Astrocyte (in vitro differentiated cells and primary cell): Measurements from ENCODE around the gene FYCO1. TPM values are rescaled to one million over a fixed set of nuclear protein-coding genes. Genes with fewer than 3 reads are reported as not detected.

Source experiments
- DNase-seq: peaks from one replicate; pipeline ENCODE4 v3.0.0-alpha.2; 2010; ENCODE audit warnings: low read depth
- FAIRE-seq: peaks from 2 replicates; lab custom pipeline; 2011; peaks lifted over from hg19 to GRCh38; lab: Jason Lieb, UNC
- H2AFZ ChIP-seq: 2 replicates; pipeline ENCODE4 v1.6.0; 2012; ENCODE audit warnings: low read depth, low read length, inconsistent platforms
- H3K27ac ChIP-seq: 2 replicates; pipeline ENCODE4 v1.5.1; 2011; ENCODE audit warnings: low read depth, low read length, inconsistent platforms
- H3K27me3 ChIP-seq: 2 replicates; pipeline ENCODE4 v1.6.0; 2011; ENCODE audit warnings: low read length, inconsistent platforms; ENCODE audit not compliant: insufficient read depth
- H3K36me3 ChIP-seq: 2 replicates; pipeline ENCODE4 v1.5.1; 2011; ENCODE audit warnings: low read length, inconsistent platforms; ENCODE audit not compliant: insufficient read depth
- H3K4me1 ChIP-seq: 2 replicates; pipeline ENCODE4 v1.5.1; 2011; ENCODE audit warnings: low read length, inconsistent platforms; ENCODE audit not compliant: insufficient read depth
- H3K4me2 ChIP-seq: 2 replicates; pipeline ENCODE4 v1.6.0; 2012; ENCODE audit warnings: low read length, inconsistent platforms
- H3K4me3 ChIP-seq: 2 replicates; pipeline ENCODE4 v1.5.1; 2011; ENCODE audit warnings: low read depth, mild to moderate bottlenecking, low read length, inconsistent platforms; ENCODE audit not compliant: insufficient read depth
- H3K79me2 ChIP-seq: 2 replicates; pipeline ENCODE4 v1.6.0; 2012; ENCODE audit warnings: mild to moderate bottlenecking, low read length, inconsistent platforms; ENCODE audit not compliant: insufficient read depth
- H3K9ac ChIP-seq: 2 replicates; pipeline ENCODE4 v1.6.0; 2012; ENCODE audit warnings: mild to moderate bottlenecking, low read length, inconsistent platforms
- H3K9me3 ChIP-seq: 2 replicates; pipeline ENCODE4 v1.5.1; 2012; ENCODE audit warnings: low read depth, mild to moderate bottlenecking, low read length, inconsistent platforms; ENCODE audit not compliant: insufficient read depth
- H4K20me1 ChIP-seq: 2 replicates; pipeline ENCODE4 v1.6.0; 2012; ENCODE audit warnings: low read length, inconsistent platforms; ENCODE audit not compliant: insufficient read depth
- H3K27ac Mint-ChIP-seq: one replicate; pipeline ENCODE4 v1.8.0; 2021; ENCODE audit warnings: mild to moderate bottlenecking, mixed read lengths; ENCODE audit not compliant: unreplicated experiment
- H3K27me3 Mint-ChIP-seq: one replicate; pipeline ENCODE4 v1.8.0; 2021; ENCODE audit warnings: low read depth, mixed read lengths; ENCODE audit not compliant: unreplicated experiment
- H3K36me3 Mint-ChIP-seq: one replicate; pipeline ENCODE4 v1.8.0; 2021; ENCODE audit warnings: low read depth, mixed read lengths; ENCODE audit not compliant: unreplicated experiment
- H3K4me1 Mint-ChIP-seq: one replicate; pipeline ENCODE4 v1.8.0; 2021; ENCODE audit warnings: low read depth, mixed read lengths; ENCODE audit not compliant: unreplicated experiment
- H3K4me3 Mint-ChIP-seq: one replicate; pipeline ENCODE4 v1.8.0; 2021; ENCODE audit warnings: mild to moderate bottlenecking, moderate library complexity, mixed read lengths; ENCODE audit not compliant: unreplicated experiment
- H3K9me3 Mint-ChIP-seq: one replicate; pipeline ENCODE4 v1.8.0; 2021; ENCODE audit warnings: mild to moderate bottlenecking, mixed read lengths; ENCODE audit not compliant: unreplicated experiment
- CTCF ChIP-seq: IDR thresholded peaks from 2 replicates; pipeline ENCODE4 v1.5.1; 2011; ENCODE audit warnings: low read depth, mild to moderate bottlenecking, inconsistent platforms, low read length, moderate library complexity; ENCODE audit not compliant: insufficient read depth
- EZH2 ChIP-seq: IDR thresholded peaks from 2 replicates; pipeline ENCODE4 v1.6.1; 2012; ENCODE audit warnings: mild to moderate bottlenecking, low read length, inconsistent platforms; ENCODE audit not compliant: insufficient read depth
- total RNA-seq: library from RNA; stranded (reverse); gene quantifications from 2 replicates; pipeline ENCODE4 v1.2.1, GENCODE V29; 2021

Gene FYCO1
- total RNA-seq, 1 donor from 2014 or later = 19.7 TPM

DNA sequence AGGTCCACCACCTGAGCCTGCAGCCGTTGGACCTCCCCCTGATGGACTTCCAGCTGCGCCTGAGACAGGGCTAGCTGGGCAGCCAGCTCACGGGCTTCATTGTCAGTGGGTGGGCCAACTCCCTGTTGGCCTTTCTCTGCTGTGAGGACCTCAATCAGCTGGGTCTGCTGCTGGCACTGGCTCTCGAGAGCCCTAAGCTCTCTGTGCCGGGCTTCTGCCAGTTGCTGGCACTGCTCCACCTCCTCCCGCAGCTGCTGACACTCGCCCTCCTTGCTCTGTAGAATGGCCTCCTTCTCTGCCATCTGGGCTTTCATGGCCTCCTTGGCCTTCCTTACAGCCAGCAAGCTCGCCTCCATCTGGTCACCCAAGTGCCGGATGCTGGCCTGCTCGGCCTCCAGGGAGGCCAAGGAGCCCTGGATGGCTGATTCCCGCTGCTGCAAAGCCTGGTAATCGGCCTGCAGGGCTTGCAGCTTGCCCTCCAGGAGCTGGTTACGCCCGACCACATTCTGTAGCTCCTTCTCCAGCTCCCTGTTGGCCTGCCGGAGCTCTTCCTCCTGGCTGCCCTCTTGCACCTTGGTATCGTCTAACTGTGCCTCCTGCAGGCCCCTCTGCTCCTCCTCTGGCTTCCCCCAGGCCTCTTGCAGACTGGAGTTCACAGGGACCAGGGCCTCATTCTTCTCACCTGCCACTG lies 28.5 kb downstream of the FYCO1 start:
- no peak overlapping the region for H3K4me3 Mint-ChIP-seq
- peaks cover 7% of the 10 kb centered on the region for H3K36me3 ChIP-seq
- FAIRE-seq (no peak), DNase-seq (no peak)
- H3K36me3 Mint-ChIP-seq = peaks cover 41% of the 10 kb centered on the region
- H3K4me1 Mint-ChIP-seq = peaks cover 17% of the 10 kb centered on the region
- H4K20me1 ChIP-seq = peaks cover 4% of the 10 kb centered on the region
- no peaks in the 10 kb centered on the region for H3K79me2 ChIP-seq
- H3K9ac ChIP-seq = no peak overlapping the region
- H3K4me2 ChIP-seq = no peak overlapping the region
- no peaks in the 10 kb centered on the region for H3K27me3 ChIP-seq
- no peak overlapping the region for H3K4me3 ChIP-seq
- no peak overlapping the region for H2AFZ ChIP-seq
- no peaks in the 10 kb centered on the region for H3K27me3 Mint-ChIP-seq
- no peak overlapping the region for H3K27ac ChIP-seq
- TF ChIP-seq CTCF = no peak
- TF ChIP-seq EZH2 = no peak
- H3K4me1 ChIP-seq = peaks cover 7% of the 10 kb centered on the region
- no peaks in the 10 kb centered on the region for H3K9me3 Mint-ChIP-seq
- no peak overlapping the region for H3K27ac Mint-ChIP-seq
- no peaks in the 10 kb centered on the region for H3K9me3 ChIP-seq

- no peak overlapping the region for H3K27ac Mint-ChIP-seq
- H3K4me2 ChIP-seq = no peak overlapping the region
- H3K4me3 Mint-ChIP-seq = no peak overlapping the region
- no peak overlapping the region for H3K4me3 ChIP-seq
- no peaks in the 10 kb centered on the region for H3K9me3 Mint-ChIP-seq
- no peaks in the 10 kb centered on the region for H3K27me3 Mint-ChIP-seq
- H3K79me2 ChIP-seq = no peaks in the 10 kb centered on the region
- H3K36me3 Mint-ChIP-seq = peaks cover 47% of the 10 kb centered on the region
- TF ChIP-seq CTCF (no peak), EZH2 (no peak)
- H3K27ac ChIP-seq = no peak overlapping the region
- no peak overlapping the region for H2AFZ ChIP-seq
- H3K27me3 ChIP-seq = no peaks in the 10 kb centered on the region
- no peak overlapping the region for H3K9ac ChIP-seq
- H3K9me3 ChIP-seq = no peaks in the 10 kb centered on the region
- H4K20me1 ChIP-seq = peaks cover 4% of the 10 kb centered on the region
- H3K4me1 Mint-ChIP-seq = peaks cover 17% of the 10 kb centered on the region
- peaks cover 13% of the 10 kb centered on the region for H3K36me3 ChIP-seq
- DNase-seq (no peak), FAIRE-seq (no peak)
- H3K4me1 ChIP-seq = peaks cover 7% of the 10 kb centered on the region
Measured at GRCh38 chr3:45966371-45966791, 29.2 kb downstream of the FYCO1 start.

DNA sequence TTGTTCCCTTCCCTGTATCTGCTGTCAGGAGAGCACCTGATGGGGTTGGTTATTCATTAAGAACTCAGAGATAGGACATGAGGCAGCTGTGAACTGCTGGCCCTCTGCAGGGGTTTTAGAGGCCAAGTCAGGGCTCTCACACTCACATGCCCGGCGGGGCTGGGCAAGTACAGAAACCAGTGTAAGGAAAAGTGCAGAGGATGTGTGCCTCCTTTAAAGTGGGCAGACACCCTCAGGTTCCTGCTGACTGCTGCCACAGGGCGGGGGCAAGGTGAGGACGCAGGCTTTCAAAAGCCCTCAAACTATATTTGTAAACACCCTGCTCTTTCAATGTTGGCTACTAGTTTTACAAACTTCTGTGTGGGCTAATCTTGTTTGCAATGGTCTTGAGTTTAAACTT lies 30.0 kb downstream of the FYCO1 start:
- H3K4me1 Mint-ChIP-seq = peaks cover 17% of the 10 kb centered on the region
- no peak overlapping the region for H3K4me3 ChIP-seq
- peaks cover 3% of the 10 kb centered on the region for H3K9me3 Mint-ChIP-seq
- TF ChIP-seq EZH2 = no peak
- no peak for TF ChIP-seq CTCF
- H3K27ac ChIP-seq = no peak overlapping the region
- no peaks in the 10 kb centered on the region for H3K27me3 ChIP-seq
- peaks cover 4% of the 10 kb centered on the region for H4K20me1 ChIP-seq
- peaks cover 19% of the 10 kb centered on the region for H3K36me3 ChIP-seq
- H3K79me2 ChIP-seq = no peaks in the 10 kb centered on the region
- no peak overlapping the region for H3K27ac Mint-ChIP-seq
- no peak for DNase-seq
- no peak overlapping the region for H2AFZ ChIP-seq
- H3K9me3 ChIP-seq = no peaks in the 10 kb centered on the region
- peaks cover 50% of the 10 kb centered on the region for H3K36me3 Mint-ChIP-seq
- FAIRE-seq = no peak
- H3K27me3 Mint-ChIP-seq = no peaks in the 10 kb centered on the region
- peaks cover 7% of the 10 kb centered on the region for H3K4me1 ChIP-seq
- no peak overlapping the region for H3K9ac ChIP-seq
- H3K4me2 ChIP-seq = no peak overlapping the region
- H3K4me3 Mint-ChIP-seq = no peak overlapping the region
